Measurements from ENCODE around the gene PRKAR1B. TPM values are rescaled to one million over a fixed set of nuclear protein-coding genes. Genes with fewer than 3 reads are reported as not detected.

PRKAR1B gene
- total and polyA plus RNA-seq, 2 donors: 12.3 to 13.7 TPM

GRCh38 chr7:519484-520390 lies 207.3 kb downstream of the PRKAR1B start, which contains the start of gene PDGFA:
Gene PDGFA, minus strand, starts transcription at chr7:519846. Its CDS starts 845 bp downstream, at chr7:519001.
- H3K36me3 ChIP-seq (ENCODE audit: insufficient read depth): no peaks in the 10 kb centered on the region
- H3K4me3 ChIP-seq (ENCODE audit: low read depth, low read length): peak within 1 kb of the TSS; percentile 58
- peaks cover 3% of the 10 kb centered on the region for H3K4me1 ChIP-seq (ENCODE audit: insufficient read depth)
- H3K27ac ChIP-seq (ENCODE audit: low read depth): peak within 1 kb of the TSS; percentile 83
- under 1% methylated on average over 123 of the region's 132 CpGs for WGBS
- no peak for DNase-seq (ENCODE audit: extremely low spot score)

GRCh38 chr7:518630-519483 lies 208.2 kb downstream of the PRKAR1B start:
- DNase-seq (ENCODE audit: extremely low spot score): no peak
- WGBS: under 1% methylated on average over 92 of the region's 93 CpGs
- H3K36me3 ChIP-seq (ENCODE audit: insufficient read depth): no peaks in the 10 kb centered on the region
- peak overlapping the region; percentile 58 for H3K4me3 ChIP-seq (ENCODE audit: low read depth, low read length)
- H3K4me1 ChIP-seq (ENCODE audit: insufficient read depth): peaks cover 3% of the 10 kb centered on the region
- peak overlapping the region; percentile 83 for H3K27ac ChIP-seq (ENCODE audit: low read depth)

- no peak overlapping the region for H3K27ac ChIP-seq (ENCODE audit: low read depth)
- no peaks in the 10 kb centered on the region for H3K36me3 ChIP-seq (ENCODE audit: insufficient read depth)
- H3K4me1 ChIP-seq (ENCODE audit: insufficient read depth): peaks cover 3% of the 10 kb centered on the region
- peak overlapping the region; percentile 58 for H3K4me3 ChIP-seq (ENCODE audit: low read depth, low read length)
- no peak for DNase-seq (ENCODE audit: extremely low spot score)
- 1% methylated on average over 70 of the region's 70 CpGs for WGBS
Observed at GRCh38 chr7:517774-518629, 209.1 kb downstream of the PRKAR1B start.

GRCh38 chr7:516606-517456 lies 210.2 kb downstream of the PRKAR1B start:
- no peaks in the 10 kb centered on the region for H3K36me3 ChIP-seq (ENCODE audit: insufficient read depth)
- H3K27ac ChIP-seq (ENCODE audit: low read depth): no peak overlapping the region
- peaks cover 3% of the 10 kb centered on the region for H3K4me1 ChIP-seq (ENCODE audit: insufficient read depth)
- peak overlapping the region; percentile 58 for H3K4me3 ChIP-seq (ENCODE audit: low read depth, low read length)
- WGBS: 3% methylated on average over 83 of the region's 83 CpGs
- no peak for DNase-seq (ENCODE audit: extremely low spot score)

- H3K4me1 ChIP-seq (ENCODE audit: insufficient read depth): peaks cover 3% of the 10 kb centered on the region
- no peaks in the 10 kb centered on the region for H3K36me3 ChIP-seq (ENCODE audit: insufficient read depth)
- WGBS: 23% methylated on average over 13 of the region's 13 CpGs
- no peak overlapping the region for H3K27ac ChIP-seq (ENCODE audit: low read depth)
- no peak for DNase-seq (ENCODE audit: extremely low spot score)
- peak overlapping the region; percentile 58 for H3K4me3 ChIP-seq (ENCODE audit: low read depth, low read length)
Observed at GRCh38 chr7:516216-516605, 210.9 kb downstream of the PRKAR1B start.

- 63% methylated on average over 10 of the region's 10 CpGs for WGBS
- Histone ChIP-seq H3K4me3 (ENCODE audit: low read depth, low read length) (no peak overlapping the region), H3K27ac (ENCODE audit: low read depth) (no peak overlapping the region), H3K36me3 (ENCODE audit: insufficient read depth) (no peaks in the 10 kb centered on the region), H3K4me1 (ENCODE audit: insufficient read depth) (peaks cover 3% of the 10 kb centered on the region)
- DNase-seq (ENCODE audit: extremely low spot score): no peak
Observed at GRCh38 chr7:515628-516027, 211.5 kb downstream of the PRKAR1B start.

- WGBS: 53% methylated on average over 25 of the region's 25 CpGs
- Histone ChIP-seq H3K4me3 (ENCODE audit: low read depth, low read length) (no peak overlapping the region), H3K36me3 (ENCODE audit: insufficient read depth) (no peaks in the 10 kb centered on the region), H3K27ac (ENCODE audit: low read depth) (no peak overlapping the region), H3K4me1 (ENCODE audit: insufficient read depth) (peaks cover 3% of the 10 kb centered on the region)
- DNase-seq (ENCODE audit: extremely low spot score): no peak
Observed at GRCh38 chr7:514651-515598, 212.2 kb downstream of the PRKAR1B start.

- DNase-seq (ENCODE audit: extremely low spot score): no peak
- Histone ChIP-seq H3K27ac (ENCODE audit: low read depth) (no peak overlapping the region), H3K4me1 (ENCODE audit: insufficient read depth) (peaks cover 3% of the 10 kb centered on the region), H3K4me3 (ENCODE audit: low read depth, low read length) (no peak overlapping the region), H3K36me3 (ENCODE audit: insufficient read depth) (no peaks in the 10 kb centered on the region)
- WGBS: 86% methylated on average over 10 of the region's 10 CpGs
Observed at GRCh38 chr7:514242-514641, 212.8 kb downstream of the PRKAR1B start.

GRCh38 chr7:513521-514166 lies 213.4 kb downstream of the PRKAR1B start:
- no peak overlapping the region for H3K4me3 ChIP-seq (ENCODE audit: low read depth, low read length)
- WGBS: 79% methylated on average over 20 of the region's 20 CpGs
- peaks cover 3% of the 10 kb centered on the region for H3K4me1 ChIP-seq (ENCODE audit: insufficient read depth)
- DNase-seq (ENCODE audit: extremely low spot score): no peak
- no peak overlapping the region for H3K27ac ChIP-seq (ENCODE audit: low read depth)
- no peaks in the 10 kb centered on the region for H3K36me3 ChIP-seq (ENCODE audit: insufficient read depth)

GRCh38 chr7:512541-513311 lies 214.4 kb downstream of the PRKAR1B start:
- Histone ChIP-seq H3K27ac (ENCODE audit: low read depth) (no peak overlapping the region), H3K4me3 (ENCODE audit: low read depth, low read length) (no peak overlapping the region), H3K4me1 (ENCODE audit: insufficient read depth) (peaks cover 3% of the 10 kb centered on the region), H3K36me3 (ENCODE audit: insufficient read depth) (no peaks in the 10 kb centered on the region)
- no peak for DNase-seq (ENCODE audit: extremely low spot score)
- 71% methylated on average over 32 of the region's 32 CpGs for WGBS

- WGBS: 84% methylated on average over 19 of the region's 19 CpGs
- no peaks in the 10 kb centered on the region for H3K36me3 ChIP-seq (ENCODE audit: insufficient read depth)
- no peak overlapping the region for H3K27ac ChIP-seq (ENCODE audit: low read depth)
- H3K4me3 ChIP-seq (ENCODE audit: low read depth, low read length): no peak overlapping the region
- H3K4me1 ChIP-seq (ENCODE audit: insufficient read depth): peaks cover 3% of the 10 kb centered on the region
- no peak for DNase-seq (ENCODE audit: extremely low spot score)
Observed at GRCh38 chr7:512146-512510, 215.0 kb downstream of the PRKAR1B start.

Data from urinary bladder (tissue), 4 donors.